Activated T-cell treated with anti-CD3 and anti-CD28 coated beads, Interleukin-2, amount 50 U/mL, for 4 hours (primary cell): ENCODE data around the gene FAAP20. TPM values are rescaled to one million over a fixed set of nuclear protein-coding genes. Genes with fewer than 3 reads are reported as not detected.

Experiments
- ATAC-seq, 2 donors: fragments of 200-7000 bp; cut with Tn5 transposase; one replicate each; pipeline ENCODE4 v1.10.0; 2021
- DNase-seq: peaks from one replicate; pipeline ENCODE4 v3.0.0-alpha.2; 2020
- H3K27me3 Mint-ChIP-seq: one replicate; pipeline ENCODE4 v1.8.0; 2021; ENCODE audit warnings: low read depth, mixed read lengths
- H3K36me3 Mint-ChIP-seq: one replicate; pipeline ENCODE4 v1.8.0; 2022; ENCODE audit warnings: mixed read lengths; ENCODE audit not compliant: insufficient read depth
- H3K4me1 Mint-ChIP-seq: one replicate; pipeline ENCODE4 v1.8.0; 2021; ENCODE audit warnings: low read depth, mixed read lengths
- H3K4me3 Mint-ChIP-seq: one replicate; pipeline ENCODE4 v1.8.0; 2021; ENCODE audit warnings: mild to moderate bottlenecking, moderate library complexity, mixed read lengths
- H3K9me3 Mint-ChIP-seq: one replicate; pipeline ENCODE4 v1.8.0; 2021; ENCODE audit warnings: mixed read lengths
- total RNA-seq, 3 donors: library from RNA; stranded (reverse); gene quantifications; one replicate each; pipeline ENCODE4 v1.2.1, GENCODE V29; 2021

FAAP20 gene
- total RNA-seq, 3 donors from 2014 or later = 67.8 to 82.3 (median 69.9) TPM

GRCh38 chr1:2175681-2176454 lies 18.7 kb downstream of the FAAP20 start:
- H3K27me3 Mint-ChIP-seq = no peaks in the 10 kb centered on the region
- peaks cover 4% of the 10 kb centered on the region for H3K4me1 Mint-ChIP-seq
- DNase-seq (no peak), ATAC-seq (no peak)
- no peaks in the 10 kb centered on the region for H3K9me3 Mint-ChIP-seq
- peaks cover 6% of the 10 kb centered on the region for H3K36me3 Mint-ChIP-seq
- H3K4me3 Mint-ChIP-seq = no peak overlapping the region

GRCh38 chr1:2175055-2175414 lies 19.5 kb downstream of the FAAP20 start:
- ATAC-seq = no peak
- DNase-seq = no peak
- Mint-ChIP-seq H3K4me1 (peaks cover 4% of the 10 kb centered on the region), H3K9me3 (no peaks in the 10 kb centered on the region), H3K4me3 (peak overlapping the region; percentile 63), H3K27me3 (no peaks in the 10 kb centered on the region), H3K36me3 (peaks cover 6% of the 10 kb centered on the region)

GRCh38 chr1:2174348-2175054 lies 20.1 kb downstream of the FAAP20 start:
- H3K27me3 Mint-ChIP-seq = no peaks in the 10 kb centered on the region
- ATAC-seq = peak; percentile 63 to 73
- peaks cover 6% of the 10 kb centered on the region for H3K36me3 Mint-ChIP-seq
- peaks cover 4% of the 10 kb centered on the region for H3K4me1 Mint-ChIP-seq
- no peaks in the 10 kb centered on the region for H3K9me3 Mint-ChIP-seq
- H3K4me3 Mint-ChIP-seq = peak overlapping the region; percentile 63
- DNase-seq = peak; percentile 31

- H3K4me1 Mint-ChIP-seq = peaks cover 4% of the 10 kb centered on the region
- peaks cover 6% of the 10 kb centered on the region for H3K36me3 Mint-ChIP-seq
- DNase-seq (no peak), ATAC-seq (no peak)
- no peak overlapping the region for H3K4me3 Mint-ChIP-seq
- H3K27me3 Mint-ChIP-seq = no peaks in the 10 kb centered on the region
- H3K9me3 Mint-ChIP-seq = no peaks in the 10 kb centered on the region
Measured at GRCh38 chr1:2173546-2174347, 20.8 kb downstream of the FAAP20 start.

GRCh38 chr1:2172551-2173146 lies 21.9 kb downstream of the FAAP20 start:
- no peaks in the 10 kb centered on the region for H3K27me3 Mint-ChIP-seq
- H3K4me1 Mint-ChIP-seq = peaks cover 4% of the 10 kb centered on the region
- H3K9me3 Mint-ChIP-seq = no peaks in the 10 kb centered on the region
- DNase-seq = no peak
- H3K36me3 Mint-ChIP-seq = peaks cover 7% of the 10 kb centered on the region
- H3K4me3 Mint-ChIP-seq = no peak overlapping the region
- no peak for ATAC-seq

GRCh38 chr1:2172012-2172411 lies 22.6 kb downstream of the FAAP20 start:
- Mint-ChIP-seq H3K27me3 (no peaks in the 10 kb centered on the region), H3K4me3 (no peak overlapping the region), H3K4me1 (peaks cover 4% of the 10 kb centered on the region), H3K36me3 (peaks cover 7% of the 10 kb centered on the region), H3K9me3 (no peaks in the 10 kb centered on the region)
- no peak for DNase-seq
- ATAC-seq = no peak

- Mint-ChIP-seq H3K4me3 (no peak overlapping the region), H3K4me1 (peaks cover 4% of the 10 kb centered on the region), H3K36me3 (peaks cover 1% of the 10 kb centered on the region), H3K9me3 (no peaks in the 10 kb centered on the region), H3K27me3 (no peaks in the 10 kb centered on the region)
- DNase-seq (no peak), ATAC-seq (no peak)
Measured at GRCh38 chr1:2170211-2170610, 24.4 kb downstream of the FAAP20 start.

- H3K4me3 Mint-ChIP-seq = no peak overlapping the region
Measured at GRCh38 chr1:2169200-2169836, 25.3 kb downstream of the FAAP20 start.

GRCh38 chr1:2168535-2168934 lies 26.0 kb downstream of the FAAP20 start:
- no peaks in the 10 kb centered on the region for H3K27me3 Mint-ChIP-seq
- DNase-seq = no peak
- peaks cover 1% of the 10 kb centered on the region for H3K36me3 Mint-ChIP-seq
- ATAC-seq = no peak
- H3K4me3 Mint-ChIP-seq = no peak overlapping the region
- H3K9me3 Mint-ChIP-seq = no peaks in the 10 kb centered on the region
- no peaks in the 10 kb centered on the region for H3K4me1 Mint-ChIP-seq

More at GRCh38 chr1:2169200-2169836, 25.3 kb downstream of the FAAP20 start:
- no peak for ATAC-seq
- Mint-ChIP-seq H3K36me3 (peaks cover 1% of the 10 kb centered on the region), H3K27me3 (no peaks in the 10 kb centered on the region), H3K9me3 (no peaks in the 10 kb centered on the region), H3K4me1 (peaks cover 2% of the 10 kb centered on the region)
- no peak for DNase-seq

GRCh38 chr1:2168090-2168489 lies 26.5 kb downstream of the FAAP20 start:
- ATAC-seq = no peak
- H3K4me1 Mint-ChIP-seq = no peaks in the 10 kb centered on the region
- H3K36me3 Mint-ChIP-seq = peaks cover 1% of the 10 kb centered on the region
- H3K27me3 Mint-ChIP-seq = no peaks in the 10 kb centered on the region
- no peaks in the 10 kb centered on the region for H3K9me3 Mint-ChIP-seq
- DNase-seq = no peak
- H3K4me3 Mint-ChIP-seq = no peak overlapping the region

GRCh38 chr1:2166695-2167094 lies 27.9 kb downstream of the FAAP20 start:
- no peaks in the 10 kb centered on the region for H3K9me3 Mint-ChIP-seq
- H3K27me3 Mint-ChIP-seq = no peaks in the 10 kb centered on the region
- H3K4me3 Mint-ChIP-seq = no peak overlapping the region
- ATAC-seq (no peak), DNase-seq (no peak)
- peaks cover 5% of the 10 kb centered on the region for H3K4me1 Mint-ChIP-seq
- peaks cover 4% of the 10 kb centered on the region for H3K36me3 Mint-ChIP-seq

- Mint-ChIP-seq H3K4me1 (peaks cover 5% of the 10 kb centered on the region), H3K4me3 (no peak overlapping the region), H3K27me3 (no peaks in the 10 kb centered on the region), H3K36me3 (peaks cover 4% of the 10 kb centered on the region), H3K9me3 (no peaks in the 10 kb centered on the region)
- ATAC-seq (no peak), DNase-seq (no peak)
Measured at GRCh38 chr1:2166254-2166653, 28.3 kb downstream of the FAAP20 start.

GRCh38 chr1:2165646-2166045 lies 28.9 kb downstream of the FAAP20 start:
- Mint-ChIP-seq H3K27me3 (no peaks in the 10 kb centered on the region), H3K4me3 (no peak overlapping the region), H3K9me3 (no peaks in the 10 kb centered on the region), H3K4me1 (peaks cover 5% of the 10 kb centered on the region), H3K36me3 (peaks cover 4% of the 10 kb centered on the region)
- DNase-seq (no peak), ATAC-seq (no peak)

GRCh38 chr1:2163205-2163604 lies 31.4 kb downstream of the FAAP20 start:
- ATAC-seq (no peak), DNase-seq (no peak)
- no peaks in the 10 kb centered on the region for H3K9me3 Mint-ChIP-seq
- H3K27me3 Mint-ChIP-seq = no peaks in the 10 kb centered on the region
- H3K36me3 Mint-ChIP-seq = peaks cover 10% of the 10 kb centered on the region
- no peak overlapping the region for H3K4me3 Mint-ChIP-seq
- peaks cover 5% of the 10 kb centered on the region for H3K4me1 Mint-ChIP-seq
